Adrenal gland (tissue), 5 donors: ENCODE measurements around the gene LDHB.

Experiments
- CTCF ChIP-seq, 6 experiments: fragments of 450-650 bp in 4 of 6; fragments of 200-600 bp in 2 of 6; sonication (generic) in 1 of 6; IDR thresholded peaks; 1 replicate in 5 of 6; 2 replicates in 1 of 6; pipeline versions ENCODE4 v1.5.1 to v1.8.0; 2016 to 2021; ENCODE audit warnings: antibody characterized with exemption in 6 of 6, mild to moderate bottlenecking in 2 of 6, moderate library complexity in 1 of 6
- POLR2A ChIP-seq, 2 donors: fragments of 450-650 bp; IDR thresholded peaks; one replicate each; pipeline ENCODE4 v1.6.1; 2017; ENCODE audit warnings: antibody characterized with exemption in 2 of 2, mild to moderate bottlenecking in 2 of 2, moderate library complexity in 1 of 2
- donor health status: DM: no; HTN: no; CAD: no.

GRCh38 chr12:21585485-21585884 lies 72.2 kb downstream of the LDHB start:
- TF ChIP-seq CTCF (IDR thresholded peaks at IDR 0.05) (no peak), POLR2A (IDR thresholded peaks at IDR 0.05) (no peak)
